H9 (cell line): Measurements from ENCODE around the gene UBAC1. TPM values are rescaled to one million over a fixed set of nuclear protein-coding genes. Genes with fewer than 3 reads are reported as not detected.

Experiments
- DNase-seq: peaks from one replicate; pipeline ENCODE4 v3.0.0-alpha.2; 2017
- H2AFZ ChIP-seq: one replicate; pipeline ENCODE4 v1.6.1; 2013; ENCODE audit warnings: mild to moderate bottlenecking, low read length, control low read depth, moderate library complexity
- H2AK5ac ChIP-seq: 2 replicates; pipeline ENCODE4 v1.6.1; 2013; ENCODE audit warnings: low read length, control low read depth, mixed read lengths; ENCODE audit not compliant: insufficient read length
- H2BK120ac ChIP-seq: one replicate; pipeline ENCODE4 v1.6.1; 2013; ENCODE audit warnings: low read depth, mild to moderate bottlenecking, low read length, control low read depth, inconsistent platforms; ENCODE audit not compliant: poor library complexity, severe bottlenecking
- H2BK12ac ChIP-seq: 2 replicates; pipeline ENCODE4 v1.6.1; 2013; ENCODE audit warnings: low read length, control low read depth, mixed read lengths, low read depth; ENCODE audit not compliant: insufficient read length
- H2BK15ac ChIP-seq: 2 replicates; pipeline ENCODE4 v1.6.1; 2013; ENCODE audit warnings: low read depth, low read length, control low read depth
- H2BK20ac ChIP-seq: one replicate; pipeline ENCODE4 v1.6.1; 2013; ENCODE audit warnings: low read depth, mild to moderate bottlenecking, low read length, control low read depth, inconsistent platforms; ENCODE audit not compliant: poor library complexity, severe bottlenecking
- H2BK5ac ChIP-seq: 2 replicates; pipeline ENCODE4 v1.6.1; 2013; ENCODE audit warnings: low read length, control low read depth, mixed read lengths; ENCODE audit not compliant: insufficient read length
- H3K14ac ChIP-seq: 2 replicates; pipeline ENCODE4 v1.6.1; 2013; ENCODE audit warnings: low read length, control low read depth; ENCODE audit not compliant: insufficient read depth
- H3K18ac ChIP-seq: 2 replicates; pipeline ENCODE4 v1.6.1; 2013; ENCODE audit warnings: low read depth, mild to moderate bottlenecking, mixed read lengths, low read length, control low read depth; ENCODE audit not compliant: insufficient read length
- H3K23ac ChIP-seq: 2 replicates; pipeline ENCODE4 v1.6.1; 2013; ENCODE audit warnings: low read length, control low read depth, mixed read lengths, low read depth; ENCODE audit not compliant: insufficient read length
- H3K23me2 ChIP-seq: 2 replicates; pipeline ENCODE4 v1.6.1; 2013; ENCODE audit warnings: low read depth, mild to moderate bottlenecking, mixed read lengths, low read length, control low read depth; ENCODE audit not compliant: insufficient read length, poor library complexity, severe bottlenecking
- H3K27ac ChIP-seq: 2 replicates; pipeline ENCODE4 v1.5.1; 2013; ENCODE audit warnings: low read length, control low read depth, mixed read lengths, low read depth; ENCODE audit not compliant: insufficient read length
- H3K27me3 ChIP-seq: 2 replicates; pipeline ENCODE4 v1.6.1; 2013; ENCODE audit warnings: low read length, control low read depth, inconsistent platforms; ENCODE audit not compliant: insufficient read depth
- H3K4ac ChIP-seq: 2 replicates; pipeline ENCODE4 v1.6.1; 2013; ENCODE audit warnings: low read depth, mild to moderate bottlenecking, control low read depth, inconsistent platforms, low read length, moderate library complexity
- H3K4me1 ChIP-seq: 2 replicates; pipeline ENCODE4 v1.6.1; 2013; ENCODE audit warnings: low read length, control low read depth, inconsistent platforms; ENCODE audit not compliant: insufficient read depth
- H3K4me2 ChIP-seq: 2 replicates; pipeline ENCODE4 v1.6.1; 2013; ENCODE audit warnings: low read length, control low read depth, mixed read lengths; ENCODE audit not compliant: insufficient read length, insufficient read depth
- H3K56ac ChIP-seq: 2 replicates; pipeline ENCODE4 v1.6.1; 2013; ENCODE audit warnings: low read depth, mild to moderate bottlenecking, mixed read lengths, low read length, control low read depth; ENCODE audit not compliant: insufficient read length
- H3K79me1 ChIP-seq: 2 replicates; pipeline ENCODE4 v1.6.1; 2013; ENCODE audit warnings: low read depth, mild to moderate bottlenecking, moderate library complexity, low read length, control low read depth, inconsistent platforms; ENCODE audit not compliant: insufficient read depth, poor library complexity, severe bottlenecking
- H3K79me2 ChIP-seq: 2 replicates; pipeline ENCODE4 v1.6.1; 2013; ENCODE audit warnings: low read length, control low read depth, inconsistent platforms; ENCODE audit not compliant: insufficient read depth
- H3K9ac ChIP-seq: 2 replicates; pipeline ENCODE4 v1.6.1; 2013; ENCODE audit warnings: low read length, control low read depth, mixed read lengths; ENCODE audit not compliant: insufficient read length; ENCODE audit errors: extremely low read depth
- H3K9me3 ChIP-seq: one replicate; pipeline ENCODE4 v1.6.1; 2013; ENCODE audit warnings: low read depth, low read length, inconsistent platforms; ENCODE audit not compliant: control insufficient read depth
- H3T11ph ChIP-seq: one replicate; pipeline ENCODE4 v1.6.1; 2013; ENCODE audit warnings: mild to moderate bottlenecking, low read length, control low read depth, inconsistent platforms
- H4K20me1 ChIP-seq: one replicate; pipeline ENCODE4 v1.6.1; 2013; ENCODE audit not compliant: control insufficient read depth, insufficient read length, insufficient read depth
- H4K5ac ChIP-seq: 2 replicates; pipeline ENCODE4 v1.6.1; 2013; ENCODE audit warnings: low read depth, mild to moderate bottlenecking, mixed read lengths, low read length, control low read depth; ENCODE audit not compliant: insufficient read length
- H4K8ac ChIP-seq: replicated peaks from 2 replicates; pipeline ENCODE4 v1.6.1; 2013; ENCODE audit warnings: low read length, control low read depth, mixed read lengths, low read depth; ENCODE audit not compliant: insufficient read length
- H4K91ac ChIP-seq: 2 replicates; pipeline ENCODE4 v1.6.1; 2013; ENCODE audit warnings: low read depth, mild to moderate bottlenecking, moderate library complexity, mixed read lengths, low read length, control low read depth; ENCODE audit not compliant: insufficient read length
- H3K27ac Mint-ChIP-seq, 3 experiments: 2 replicates in 2 of 3; 3 replicates in 1 of 3; pipeline ENCODE4 v1.8.0; 2020 to 2021; ENCODE audit warnings: mixed read lengths in 3 of 3, mild to moderate bottlenecking in 1 of 3, moderate library complexity in 1 of 3
- H3K27me3 Mint-ChIP-seq: 2 replicates; pipeline ENCODE4 v1.8.0; 2021; ENCODE audit warnings: low read depth, mild to moderate bottlenecking, moderate library complexity, mixed read lengths
- H3K36me3 Mint-ChIP-seq, 3 experiments: 2 replicates in 2 of 3; 3 replicates in 1 of 3; pipeline ENCODE4 v1.8.0; 2020 to 2021; ENCODE audit warnings: low read depth in 3 of 3, mixed read lengths in 3 of 3; ENCODE audit not compliant: insufficient read depth in 1 of 3
- H3K4me1 Mint-ChIP-seq, 2 experiments: 2 replicates each; pipeline ENCODE4 v1.8.0; 2020; ENCODE audit warnings: mixed read lengths in 2 of 2
- H3K4me3 Mint-ChIP-seq, 2 experiments: 2 replicates in 1 of 2; 3 replicates in 1 of 2; pipeline ENCODE4 v1.8.0; 2020 to 2021; ENCODE audit warnings: mild to moderate bottlenecking in 2 of 2, mixed read lengths in 2 of 2, moderate library complexity in 1 of 2
- H3K9me3 Mint-ChIP-seq, 2 experiments: 2 replicates in 1 of 2; 3 replicates in 1 of 2; pipeline ENCODE4 v1.8.0; 2020; ENCODE audit warnings: mild to moderate bottlenecking in 2 of 2, mixed read lengths in 2 of 2, moderate library complexity in 1 of 2
- CTCF ChIP-seq: fragments of 200-600 bp; sonication (generic); conservative IDR thresholded peaks from 3 replicates; pipeline ENCODE4 v1.8.0; 2021; ENCODE audit warnings: antibody characterized with exemption, mild to moderate bottlenecking
- WGBS: extraction: QIAGEN DNeasy Blood & Tissue Kit; methylation state at CpG from one replicate; pipeline ENCODE4 v1.1.7; 2013; ENCODE audit warnings: missing lambda C conversion rate, low lambda C conversion rate, mixed read lengths; ENCODE audit not compliant: insufficient read length; ENCODE audit errors: extremely low coverage; 5-methylcytosine and 5-hydroxymethylcytosine counted together
- total RNA-seq: library from RNA; stranded (reverse); gene quantifications from 2 replicates; pipeline ENCODE4 v1.2.1, GENCODE V29; 2021

UBAC1 gene
- total RNA-seq, 1 experiment from 2014 or later, result 47.5 TPM

- Histone ChIP-seq H3K23ac (no peak overlapping the region), H2BK5ac (no peak overlapping the region), H3K23me2 (peaks cover 5% of the 10 kb centered on the region), H3K4ac (no peak overlapping the region), H3T11ph (no peak overlapping the region), H3K56ac (no peak overlapping the region), H2BK12ac (no peak overlapping the region), H4K8ac (no peak overlapping the region), H3K4me2 (no peak overlapping the region), H3K9me3 (no peaks in the 10 kb centered on the region), H3K4me1 (no peaks in the 10 kb centered on the region; the same call in 1 of the 2 replicates), H4K20me1 (no peaks in the 10 kb centered on the region), H4K91ac (no peak overlapping the region), H2AK5ac (no peak overlapping the region), H2AFZ (no peak overlapping the region), H2BK15ac (no peak overlapping the region), H2BK120ac (no peak overlapping the region), H3K9ac (no peak overlapping the region), H3K27ac (no peak overlapping the region), H3K14ac (no peak overlapping the region), H3K27me3 (no peaks in the 10 kb centered on the region), H3K79me2 (peaks cover 15% of the 10 kb centered on the region; the same call in 1 of the 2 replicates), H4K5ac (no peak overlapping the region), H2BK20ac (no peak overlapping the region), H3K18ac (no peak overlapping the region), H3K79me1 (peaks cover 2% of the 10 kb centered on the region)
- no peak for TF ChIP-seq CTCF
- no peaks in the 10 kb centered on the region for H3K9me3 Mint-ChIP-seq
- H3K4me3 Mint-ChIP-seq, result no peak overlapping the region
- peaks cover 12 to 13% of the 10 kb centered on the region in 2 experiments for H3K4me1 Mint-ChIP-seq
- WGBS, result no CpG with 5 or more reads among the region's 8 CpGs
- H3K27ac Mint-ChIP-seq, result peak overlapping the region in 2 of 3 experiments; percentile 63 to 89; a peak in 2 of 7 replicates
- H3K36me3 Mint-ChIP-seq, result peaks cover 9 to 34% (median 33%) of the 10 kb centered on the region in 3 experiments; a peak in 6 of 7 replicates
- no peaks in the 10 kb centered on the region for H3K27me3 Mint-ChIP-seq
- DNase-seq, result no peak
These were observed 4.4 kb downstream of the UBAC1 start for GRCh38 chr9:135956802-135957174.
